ENCODE measurements around the gene INCENP. TPM values are rescaled to one million over a fixed set of nuclear protein-coding genes. Genes with fewer than 3 reads are reported as not detected.
"Not testable (repeated sequence)": the region's sequence is repeated elsewhere in the genome, so short reads cannot be mapped to it uniquely, and the experiment has no call there.

Gene INCENP
- total RNA-seq, 1 experiment from 2014 or later, result 48.8 TPM

GRCh38 chr11:62176766-62177165 lies 53.0 kb downstream of the INCENP start:
- Histone ChIP-seq H3K4me3 (ENCODE audit: low read length) (no peak overlapping the region), H3K4me2 (ENCODE audit: low read depth, low read length, poor library complexity, severe bottlenecking) (no peak overlapping the region), H3K9ac (ENCODE audit: low read length) (no peak overlapping the region), H3K27me3 (ENCODE audit: low read length) (no peaks in the 10 kb centered on the region), H2AFZ (ENCODE audit: low read length) (no peak overlapping the region), H3K36me3 (ENCODE audit: insufficient read depth, low read length) (no peaks in the 10 kb centered on the region), H3K27ac (ENCODE audit: low read length) (no peak overlapping the region), H3K9me2 (replicated peaks; ENCODE audit: insufficient read depth, low read length) (no peaks in the 10 kb centered on the region), H3K79me2 (ENCODE audit: low read length) (no peaks in the 10 kb centered on the region), H3K9me3 (ENCODE audit: low read length) (no peaks in the 10 kb centered on the region), H4K20me1 (ENCODE audit: insufficient read depth, low read depth, low read length) (no peaks in the 10 kb centered on the region), H3K4me1 (ENCODE audit: low read length) (no peaks in the 10 kb centered on the region)
- no peak for DNase-seq

DNA sequence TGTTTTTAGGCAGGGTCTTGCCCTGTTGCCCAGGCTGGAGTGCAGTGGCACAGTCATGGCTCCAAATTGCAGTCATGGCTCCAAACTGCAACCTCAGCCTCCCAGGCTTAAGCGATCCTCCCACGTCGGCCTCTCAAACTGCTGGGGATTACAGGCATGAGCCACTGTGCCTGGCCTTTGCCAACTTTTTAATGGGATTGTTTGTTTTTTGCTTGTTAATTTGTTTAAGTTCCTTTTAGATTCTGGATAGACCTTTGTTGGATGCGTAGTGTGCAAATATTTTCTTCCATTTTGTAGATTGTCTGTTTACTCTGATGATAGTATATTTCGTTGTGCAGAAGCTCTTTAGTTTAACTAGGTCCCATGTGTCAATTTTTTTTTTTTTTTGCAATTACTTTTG lies 56.2 kb downstream of the INCENP start:
- Histone ChIP-seq H3K4me1 (ENCODE audit: low read length) (no peaks in the 10 kb centered on the region), H3K9me2 (replicated peaks; ENCODE audit: insufficient read depth, low read length) (no peaks in the 10 kb centered on the region), H3K9ac (ENCODE audit: low read length) (no peak overlapping the region), H3K4me3 (ENCODE audit: low read length) (no peak overlapping the region), H3K79me2 (ENCODE audit: low read length) (no peaks in the 10 kb centered on the region), H2AFZ (ENCODE audit: low read length) (no peak overlapping the region), H3K27me3 (ENCODE audit: low read length) (no peaks in the 10 kb centered on the region), H3K4me2 (ENCODE audit: low read depth, low read length, poor library complexity, severe bottlenecking) (no peak overlapping the region), H3K9me3 (ENCODE audit: low read length) (no peaks in the 10 kb centered on the region), H3K27ac (ENCODE audit: low read length) (no peak overlapping the region), H4K20me1 (ENCODE audit: insufficient read depth, low read depth, low read length) (no peaks in the 10 kb centered on the region), H3K36me3 (ENCODE audit: insufficient read depth, low read length) (no peaks in the 10 kb centered on the region)
- DNase-seq, result no peak

GRCh38 chr11:62181097-62181496 lies 57.3 kb downstream of the INCENP start:
- DNase-seq, result no peak
- H3K79me2 ChIP-seq (ENCODE audit: low read length), result no peaks in the 10 kb centered on the region
- no peaks in the 10 kb centered on the region for H3K27me3 ChIP-seq (ENCODE audit: low read length)
- H3K4me3 ChIP-seq (ENCODE audit: low read length), result no peak overlapping the region
- H3K27ac ChIP-seq (ENCODE audit: low read length), result no peak overlapping the region
- H3K9me2 ChIP-seq (replicated peaks; ENCODE audit: insufficient read depth, low read length), result no peaks in the 10 kb centered on the region
- H3K9ac ChIP-seq (ENCODE audit: low read length), result no peak overlapping the region
- no peaks in the 10 kb centered on the region for H3K36me3 ChIP-seq (ENCODE audit: insufficient read depth, low read length)
- H4K20me1 ChIP-seq (ENCODE audit: insufficient read depth, low read depth, low read length), result no peaks in the 10 kb centered on the region
- no peaks in the 10 kb centered on the region for H3K4me1 ChIP-seq (ENCODE audit: low read length)
- H3K9me3 ChIP-seq (ENCODE audit: low read length), result no peaks in the 10 kb centered on the region
- no peak overlapping the region for H3K4me2 ChIP-seq (ENCODE audit: low read depth, low read length, poor library complexity, severe bottlenecking)
- no peak overlapping the region for H2AFZ ChIP-seq (ENCODE audit: low read length)

DNA sequence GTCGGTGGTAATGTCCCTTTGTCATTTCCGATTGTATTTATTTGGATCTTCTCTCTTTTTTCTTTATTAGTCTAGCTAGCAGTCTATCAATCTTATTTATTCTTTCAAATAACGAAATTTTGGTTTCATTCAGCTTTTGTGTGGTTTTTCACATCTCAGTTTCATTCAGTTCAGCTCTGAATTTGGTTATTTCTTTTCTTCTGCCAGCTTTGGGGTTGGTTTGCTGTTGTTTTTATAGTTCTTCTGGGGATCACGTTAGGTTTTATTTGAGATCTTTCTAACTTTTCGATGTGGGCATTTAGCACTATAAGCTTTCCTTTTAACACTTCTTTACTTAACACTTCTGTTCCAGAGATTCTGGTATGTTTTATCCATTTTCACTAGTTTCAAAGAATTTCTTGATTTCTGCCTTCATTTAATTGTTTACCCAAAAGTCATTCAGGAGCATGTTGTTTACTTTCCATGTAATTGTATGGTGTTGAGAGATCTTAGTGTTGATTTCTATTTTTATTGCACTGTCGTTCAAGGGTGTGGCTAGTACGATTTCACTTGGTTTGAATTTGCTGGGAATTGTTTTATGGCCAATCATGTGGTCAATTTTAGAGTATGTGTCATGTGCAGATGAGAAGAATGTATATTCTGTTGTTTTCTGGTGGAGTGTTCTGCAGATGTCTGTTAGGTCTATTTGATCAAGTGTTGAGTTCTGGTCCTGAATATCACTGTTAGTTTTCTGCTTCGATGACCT lies 58.5 kb downstream of the INCENP start:
- Histone ChIP-seq H3K36me3 (ENCODE audit: insufficient read depth, low read length) (no peaks in the 10 kb centered on the region), H3K27me3 (ENCODE audit: low read length) (no peaks in the 10 kb centered on the region), H3K4me3 (ENCODE audit: low read length) (no peak overlapping the region), H3K9me3 (ENCODE audit: low read length) (no peaks in the 10 kb centered on the region), H2AFZ (ENCODE audit: low read length) (no peak overlapping the region), H3K9me2 (replicated peaks; ENCODE audit: insufficient read depth, low read length) (no peaks in the 10 kb centered on the region), H3K27ac (ENCODE audit: low read length) (no peak overlapping the region), H3K9ac (ENCODE audit: low read length) (no peak overlapping the region), H4K20me1 (ENCODE audit: insufficient read depth, low read depth, low read length) (no peaks in the 10 kb centered on the region), H3K4me2 (ENCODE audit: low read depth, low read length, poor library complexity, severe bottlenecking) (no peak overlapping the region), H3K79me2 (ENCODE audit: low read length) (no peaks in the 10 kb centered on the region), H3K4me1 (ENCODE audit: low read length) (no peaks in the 10 kb centered on the region)
- DNase-seq, result no peak

DNA sequence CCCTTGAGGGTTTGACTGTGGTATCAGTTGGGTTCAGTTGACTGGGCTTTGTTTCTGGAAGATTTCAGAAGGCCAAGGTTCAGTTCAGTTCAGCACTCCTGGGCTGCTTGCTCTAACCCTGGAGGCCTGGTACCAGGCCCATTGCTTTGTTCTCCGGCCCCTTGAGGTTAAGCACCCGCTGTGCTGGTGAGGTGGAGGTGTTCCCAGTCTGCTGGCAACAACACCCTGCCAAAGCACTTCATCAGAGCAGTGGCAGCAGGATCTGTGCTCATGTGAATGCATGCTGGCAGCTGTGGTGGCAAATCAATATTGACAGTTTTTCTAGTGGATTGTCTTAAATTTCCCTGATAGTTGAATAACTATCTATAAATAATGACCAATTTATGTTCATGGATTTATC lies 62.4 kb downstream of the INCENP start:
- Histone ChIP-seq H3K9me2 (replicated peaks; ENCODE audit: insufficient read depth, low read length) (no peaks in the 10 kb centered on the region), H3K4me2 (ENCODE audit: low read depth, low read length, poor library complexity, severe bottlenecking) (no peak overlapping the region), H3K9me3 (ENCODE audit: low read length) (no peaks in the 10 kb centered on the region), H3K79me2 (ENCODE audit: low read length) (no peaks in the 10 kb centered on the region), H3K9ac (ENCODE audit: low read length) (no peak overlapping the region), H3K4me1 (ENCODE audit: low read length) (no peaks in the 10 kb centered on the region), H3K36me3 (ENCODE audit: insufficient read depth, low read length) (no peaks in the 10 kb centered on the region), H3K27ac (ENCODE audit: low read length) (no peak overlapping the region), H3K4me3 (ENCODE audit: low read length) (no peak overlapping the region), H3K27me3 (ENCODE audit: low read length) (no peaks in the 10 kb centered on the region), H4K20me1 (ENCODE audit: insufficient read depth, low read depth, low read length) (no peaks in the 10 kb centered on the region), H2AFZ (ENCODE audit: low read length) (no peak overlapping the region)
- no peak for DNase-seq

- Histone ChIP-seq H3K9ac (ENCODE audit: low read length) (no peak within 1 kb of the TSS), H3K4me3 (ENCODE audit: low read length) (no peak within 1 kb of the TSS), H3K36me3 (ENCODE audit: insufficient read depth, low read length) (no peaks in the 10 kb centered on the region), H4K20me1 (ENCODE audit: insufficient read depth, low read depth, low read length) (no peaks in the 10 kb centered on the region; the same call in 1 of the 2 replicates), H3K79me2 (ENCODE audit: low read length) (no peaks in the 10 kb centered on the region), H3K9me2 (replicated peaks; ENCODE audit: insufficient read depth, low read length) (no peaks in the 10 kb centered on the region), H3K4me2 (ENCODE audit: low read depth, low read length, poor library complexity, severe bottlenecking) (no peak within 1 kb of the TSS), H3K27ac (ENCODE audit: low read length) (no peak within 1 kb of the TSS), H2AFZ (ENCODE audit: low read length) (no peak within 1 kb of the TSS), H3K4me1 (ENCODE audit: low read length) (no peaks in the 10 kb centered on the region), H3K9me3 (ENCODE audit: low read length) (no peaks in the 10 kb centered on the region), H3K27me3 (ENCODE audit: low read length) (no peaks in the 10 kb centered on the region)
- no peak for DNase-seq
Observed at GRCh38 chr11:62190011-62190410, 66.2 kb downstream of the INCENP start, which contains the start of gene SCGB1D1. TSS of gene SCGB1D1 (plus strand) at chr11:62190216. CDS start at chr11:62190285, 69 bp downstream.

DNA sequence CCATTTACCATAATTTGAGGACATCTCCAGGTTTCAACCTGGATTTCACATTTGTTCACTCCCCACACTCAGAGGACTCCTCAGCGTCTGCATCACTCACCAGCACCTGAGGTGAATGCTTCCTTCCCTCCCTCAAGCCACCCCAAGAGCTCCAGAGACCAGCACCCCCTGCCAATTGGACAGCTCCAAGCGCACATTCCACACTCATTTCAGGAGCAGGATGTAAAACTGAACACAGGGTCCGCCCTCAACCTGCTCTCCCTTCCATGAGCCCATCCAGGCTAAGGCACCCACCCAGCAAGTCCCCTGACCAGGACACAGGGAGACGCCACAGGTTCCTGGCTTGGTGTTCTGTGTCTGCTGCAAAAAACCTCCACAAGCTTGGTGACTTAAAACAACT lies 70.1 kb downstream of the INCENP start:
- H3K36me3 ChIP-seq (ENCODE audit: insufficient read depth, low read length), result no peaks in the 10 kb centered on the region
- no peak overlapping the region for H2AFZ ChIP-seq (ENCODE audit: low read length)
- H3K4me2 ChIP-seq (ENCODE audit: low read depth, low read length, poor library complexity, severe bottlenecking), result no peak overlapping the region
- no peaks in the 10 kb centered on the region for H3K27me3 ChIP-seq (ENCODE audit: low read length)
- H3K9ac ChIP-seq (ENCODE audit: low read length), result no peak overlapping the region
- H3K9me2 ChIP-seq (replicated peaks; ENCODE audit: insufficient read depth, low read length), result no peaks in the 10 kb centered on the region
- H3K9me3 ChIP-seq (ENCODE audit: low read length), result no peaks in the 10 kb centered on the region
- no peak overlapping the region for H3K27ac ChIP-seq (ENCODE audit: low read length)
- no peaks in the 10 kb centered on the region; the same call in 1 of the 2 replicates for H4K20me1 ChIP-seq (ENCODE audit: insufficient read depth, low read depth, low read length)
- DNase-seq, result no peak
- H3K79me2 ChIP-seq (ENCODE audit: low read length), result no peaks in the 10 kb centered on the region
- H3K4me1 ChIP-seq (ENCODE audit: low read length), result no peaks in the 10 kb centered on the region
- no peak overlapping the region for H3K4me3 ChIP-seq (ENCODE audit: low read length)

GRCh38 chr11:62195010-62195409 lies 71.2 kb downstream of the INCENP start:
- H3K79me2 ChIP-seq (ENCODE audit: low read length), result not testable (repeated sequence)

More at GRCh38 chr11:62195010-62195409, 71.2 kb downstream of the INCENP start:
- not testable (repeated sequence) for H3K9me3 ChIP-seq (ENCODE audit: low read length); H3K4me3 ChIP-seq (ENCODE audit: low read length); H4K20me1 ChIP-seq (ENCODE audit: insufficient read depth, low read depth, low read length); H3K27me3 ChIP-seq (ENCODE audit: low read length); H3K9me2 ChIP-seq (replicated peaks; ENCODE audit: insufficient read depth, low read length); H3K36me3 ChIP-seq (ENCODE audit: insufficient read depth, low read length); H3K27ac ChIP-seq (ENCODE audit: low read length); H3K9ac ChIP-seq (ENCODE audit: low read length); H2AFZ ChIP-seq (ENCODE audit: low read length); H3K4me2 ChIP-seq (ENCODE audit: low read depth, low read length, poor library complexity, severe bottlenecking); DNase-seq; H3K4me1 ChIP-seq (ENCODE audit: low read length)
